Measurements from ENCODE around the gene COL11A1.
"Not testable (repeated sequence)": the region's sequence is repeated elsewhere in the genome, so short reads cannot be mapped to it uniquely, and the experiment has no call there.

COL11A1 gene

DNA sequence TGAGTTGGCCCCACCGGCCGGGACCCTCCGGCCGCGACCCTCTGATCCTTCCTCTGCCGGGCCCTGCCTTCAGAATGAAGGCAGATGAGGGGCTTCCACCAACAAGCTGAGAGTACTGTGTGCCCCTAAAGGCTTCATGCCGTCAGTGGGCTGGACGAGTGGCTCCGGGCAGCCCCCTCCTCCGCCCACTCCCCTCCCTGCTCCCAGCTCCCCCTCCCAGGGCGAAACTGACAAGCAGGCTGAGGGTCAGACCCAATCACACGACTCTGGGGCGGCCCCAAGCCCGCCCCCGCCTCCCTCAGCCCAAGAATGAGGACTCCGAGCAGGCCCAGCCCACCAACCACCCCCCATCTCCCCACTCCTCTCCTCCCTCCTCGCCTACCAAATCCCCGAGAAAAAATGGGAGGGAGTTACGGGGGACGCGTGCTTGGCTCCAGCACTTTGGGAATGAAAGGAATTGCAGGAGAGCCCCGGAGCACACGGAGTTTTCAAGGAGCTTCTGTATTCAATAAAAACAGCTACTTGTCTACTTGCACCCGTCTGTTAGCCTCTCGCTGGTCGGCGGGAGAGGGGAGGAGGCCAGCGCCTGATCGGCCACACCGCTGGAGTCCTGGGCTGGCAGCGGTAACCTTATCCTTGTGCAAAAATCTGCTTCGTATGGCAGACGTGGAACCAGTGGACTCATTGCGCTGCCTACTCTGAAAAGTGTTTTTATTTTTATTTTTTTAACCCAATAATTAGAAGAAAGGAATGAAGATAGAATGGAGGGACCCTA is at the start of gene COL11A1:
Gene COL11A1 (minus strand): TSS at position 147 of the 775 bp plus-strand sequence. CDS start 344 bp downstream, outside the sequence.
- DNase-seq: no peak

DNA sequence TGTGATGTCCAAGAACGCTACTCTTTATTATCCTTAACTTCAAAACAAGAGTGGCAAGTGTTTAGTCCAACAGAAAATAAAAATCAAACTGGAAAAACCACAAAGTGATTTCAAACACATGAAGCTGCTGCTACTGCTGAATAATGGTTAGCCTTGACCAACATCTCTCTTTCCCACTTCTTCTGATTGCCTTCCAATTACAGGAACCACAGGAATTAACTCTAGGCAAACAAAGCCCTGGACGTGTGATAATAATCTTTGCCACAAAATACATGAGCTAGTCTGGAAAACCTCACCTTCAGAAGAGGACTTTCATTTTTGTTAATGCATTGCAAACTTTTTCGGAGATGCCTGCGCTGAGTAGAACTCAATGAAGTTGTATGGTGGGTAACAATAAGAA is 48.6 kb upstream of the COL11A1 start:
- DNase-seq: no peak

DNA sequence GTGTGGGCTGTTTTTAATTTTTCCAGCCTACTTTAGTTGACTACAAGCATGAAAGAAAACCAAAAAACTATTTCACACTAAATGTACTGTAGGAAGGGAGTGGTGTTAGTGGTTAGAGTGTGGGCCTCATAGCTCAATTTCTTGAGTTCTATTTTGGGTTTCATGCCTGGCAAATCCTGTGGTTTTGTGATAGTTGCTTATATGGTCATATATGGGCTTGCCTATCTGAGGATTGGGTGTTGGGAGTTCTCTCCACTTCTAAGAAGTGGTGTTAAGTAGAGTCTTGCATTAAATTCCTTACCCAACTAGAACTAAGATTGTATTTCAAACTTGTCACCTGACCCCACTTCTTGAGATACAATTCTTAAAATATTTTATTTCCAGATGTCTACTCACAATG is 37.8 kb upstream of the COL11A1 start:
- DNase-seq: no peak

DNA sequence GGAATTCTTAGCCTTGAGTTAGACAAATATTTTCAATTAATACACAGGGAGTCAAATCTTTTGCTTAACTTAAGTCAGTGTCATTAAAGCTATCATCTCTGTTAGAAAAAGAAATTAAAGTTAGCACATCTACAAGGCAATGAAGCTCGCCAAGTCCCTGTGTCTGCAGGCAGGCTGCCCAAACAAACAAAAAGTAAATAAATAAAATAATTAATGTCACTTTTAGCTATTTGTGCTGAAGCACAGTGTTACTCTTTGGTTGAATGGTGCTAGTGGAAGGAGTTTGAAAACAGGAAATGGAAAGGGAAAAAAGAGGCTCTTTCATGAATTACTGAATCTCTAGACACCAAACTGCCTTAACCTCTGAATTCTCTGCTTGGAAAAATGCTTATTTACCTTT is 37.1 kb upstream of the COL11A1 start:
- no peak for DNase-seq

DNA sequence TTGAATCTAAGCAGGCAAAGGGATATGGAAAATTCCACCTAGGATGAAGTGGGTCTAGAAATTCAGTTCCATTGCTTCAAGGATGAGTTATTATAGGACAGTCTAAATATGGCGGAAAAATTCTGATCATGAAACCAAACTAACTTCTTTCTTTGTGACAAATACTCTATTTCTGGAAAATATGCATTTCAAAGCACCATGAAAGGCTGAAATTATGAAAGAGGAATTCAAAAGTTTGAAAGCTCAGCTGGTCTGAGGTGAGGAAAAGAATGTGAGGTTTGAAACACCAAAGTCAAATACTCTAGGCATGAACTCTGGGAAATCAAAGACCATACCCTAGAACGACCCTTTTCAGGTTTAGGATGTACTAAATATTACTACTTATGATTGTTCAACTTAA is 36.4 kb upstream of the COL11A1 start:
- no peak for DNase-seq

DNA sequence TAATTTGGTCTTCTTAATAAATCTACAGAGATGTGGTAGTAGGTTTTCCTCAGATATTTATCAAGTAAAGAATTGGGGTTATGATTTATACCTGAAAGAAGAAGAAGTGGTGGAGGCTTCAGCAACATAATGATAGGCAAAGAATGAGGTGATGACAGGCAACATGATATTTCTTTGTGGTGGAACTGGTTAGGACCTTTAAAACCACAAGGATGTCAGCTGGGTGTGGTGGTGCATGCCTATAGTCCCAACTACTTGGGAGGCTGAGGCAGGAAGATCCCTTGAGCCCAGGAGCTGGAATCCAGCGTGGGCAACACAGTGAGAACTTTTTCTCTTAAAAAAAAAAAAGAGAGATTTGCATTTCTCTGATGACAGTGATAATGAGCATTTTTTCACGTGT is 34.1 kb upstream of the COL11A1 start:
- DNase-seq: no peak

DNA sequence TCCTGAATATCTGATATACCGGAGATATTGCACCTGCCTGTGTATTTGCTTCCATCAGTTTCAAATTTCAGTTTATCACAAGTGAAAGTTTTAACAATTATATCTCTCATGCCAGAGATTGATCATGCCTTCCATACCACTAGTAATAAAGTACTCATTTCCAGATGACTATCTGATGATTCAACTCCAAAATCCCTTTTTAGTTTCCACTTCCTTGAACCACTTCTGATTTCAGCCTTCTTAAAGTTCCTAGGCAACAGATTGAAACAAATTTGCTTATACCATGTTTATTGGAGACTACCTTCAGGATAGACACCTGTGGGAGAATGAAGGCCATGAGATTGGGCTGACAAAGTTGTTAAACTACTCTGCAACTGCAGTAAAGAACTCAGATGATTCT is 21.5 kb upstream of the COL11A1 start:
- DNase-seq: no peak

DNA sequence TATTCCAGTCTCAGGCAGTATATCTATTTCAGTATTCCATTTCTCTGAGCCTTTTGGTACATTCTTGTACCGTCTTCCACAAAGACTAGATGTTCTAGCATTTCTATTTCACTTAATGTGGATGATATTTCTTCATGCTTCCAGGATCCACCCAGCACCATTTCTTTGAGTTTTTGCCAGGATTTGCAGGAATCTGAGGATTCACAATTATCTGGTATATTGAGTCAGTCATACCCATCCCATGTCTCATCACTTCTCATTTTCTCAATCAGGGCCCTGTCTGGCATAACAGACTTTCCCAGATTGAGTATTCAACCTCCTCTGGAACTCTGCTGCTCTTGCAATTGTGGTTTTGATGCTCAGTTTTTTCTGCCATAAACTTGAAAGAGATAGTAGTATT is 20.9 kb upstream of the COL11A1 start:
- DNase-seq: no peak

DNA sequence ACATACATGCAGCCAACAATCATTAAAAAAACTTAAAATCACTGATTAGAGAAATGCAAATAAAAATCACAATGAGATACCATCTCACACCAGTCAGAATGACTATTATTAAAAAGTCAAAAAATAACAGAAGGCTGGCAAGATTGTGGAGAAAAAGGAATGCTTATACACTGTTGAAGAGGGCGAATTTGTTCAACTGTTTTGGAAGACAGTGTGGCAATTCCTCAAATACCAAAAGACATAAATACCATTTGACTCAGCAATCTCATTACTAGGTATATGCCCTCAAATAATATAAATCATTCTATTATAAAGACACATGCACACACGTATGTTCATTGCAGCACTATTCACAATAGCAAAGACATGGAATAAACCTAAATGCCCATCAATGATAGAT is 19.9 kb upstream of the COL11A1 start:
- not testable (repeated sequence) for DNase-seq

DNA sequence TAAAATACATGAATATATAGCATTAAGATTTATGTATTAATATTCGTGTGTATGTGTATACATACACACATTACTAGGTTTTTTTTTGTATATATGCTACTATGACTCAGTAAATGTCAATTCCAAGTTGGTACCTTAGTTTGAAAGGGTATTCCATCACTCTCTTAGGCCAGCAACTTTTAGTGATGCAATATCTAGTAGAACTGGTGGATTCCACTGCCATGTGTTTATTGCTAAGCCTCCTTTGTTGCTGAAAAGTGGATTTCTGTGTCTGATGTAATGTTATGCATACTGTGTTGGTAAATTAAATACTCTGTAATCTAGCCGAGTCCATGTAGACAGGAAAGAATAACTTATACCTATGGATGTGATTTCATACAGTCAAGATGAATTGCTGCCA is 16.9 kb upstream of the COL11A1 start:
- no peak for DNase-seq

DNA sequence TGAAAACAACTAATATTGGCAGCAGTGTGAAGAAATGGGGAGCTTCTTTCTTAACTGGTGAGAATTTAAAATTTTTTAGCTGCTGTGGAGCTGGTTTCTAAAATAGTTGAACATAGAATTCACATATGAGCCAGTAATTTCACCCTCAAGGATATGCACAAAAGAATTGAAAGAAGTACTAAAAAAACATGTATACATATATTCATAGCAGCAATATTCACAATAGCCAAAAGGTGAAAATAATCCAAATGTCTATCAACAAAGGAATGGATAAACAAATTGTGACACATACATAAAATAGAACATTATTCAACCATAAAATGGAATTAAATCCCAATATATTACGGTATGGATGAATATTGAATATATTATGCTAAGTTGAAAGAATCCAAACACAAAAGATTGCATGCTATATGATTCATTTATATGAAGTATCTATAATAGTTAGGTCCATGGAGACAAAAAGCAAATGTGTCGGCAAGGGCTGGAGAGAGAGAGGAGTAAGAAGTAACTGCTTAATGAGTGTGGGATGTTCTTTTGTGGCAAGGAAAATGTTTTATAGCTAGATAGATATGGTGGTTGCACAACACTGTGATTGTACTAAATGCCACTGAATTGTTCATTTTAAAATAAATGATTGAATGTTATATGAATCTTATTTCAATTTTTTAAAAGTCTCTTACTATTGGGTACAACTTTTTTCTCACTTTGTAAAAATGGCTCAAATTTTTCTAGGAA is 14.8 kb upstream of the COL11A1 start:
- DNase-seq: no peak

DNA sequence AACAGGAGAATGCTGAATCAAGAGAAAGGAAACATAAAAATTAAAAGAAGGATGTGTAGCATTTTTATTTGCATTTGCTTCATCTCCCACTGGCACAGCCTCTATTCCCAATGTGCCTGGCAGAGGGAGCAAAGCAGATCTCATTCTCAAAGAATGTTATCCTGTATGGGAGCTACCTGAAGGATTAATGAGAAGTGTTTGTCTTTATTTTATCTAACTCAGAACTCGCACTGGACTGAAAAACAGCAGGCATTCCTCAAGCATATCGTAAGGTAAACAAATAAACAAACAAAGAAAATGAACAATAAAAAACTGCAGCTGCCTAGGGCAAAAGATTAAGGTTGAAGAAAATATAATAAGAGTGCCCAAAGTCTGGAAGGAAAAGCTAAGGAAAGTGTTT is 12.7 kb upstream of the COL11A1 start:
- DNase-seq: no peak

DNA sequence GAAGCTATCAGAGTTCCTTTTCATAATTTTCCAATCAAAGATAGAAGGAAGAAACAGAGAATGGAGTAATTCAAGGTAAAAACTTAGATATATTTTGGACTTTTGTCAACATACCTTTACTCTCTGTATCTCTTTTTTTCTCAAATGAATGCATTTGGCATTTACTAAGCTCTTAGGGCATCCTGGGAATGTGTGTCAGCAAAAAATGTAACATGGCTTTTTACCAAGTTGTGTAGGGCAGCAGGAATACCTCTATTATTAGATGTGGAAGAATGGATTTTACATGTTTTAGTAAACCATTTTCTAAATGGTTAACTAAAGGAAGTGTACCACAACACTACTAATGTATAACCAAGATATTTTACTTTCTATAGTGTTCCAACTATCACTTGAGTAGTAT is 4.2 kb upstream of the COL11A1 start:
- DNase-seq: no peak

DNA sequence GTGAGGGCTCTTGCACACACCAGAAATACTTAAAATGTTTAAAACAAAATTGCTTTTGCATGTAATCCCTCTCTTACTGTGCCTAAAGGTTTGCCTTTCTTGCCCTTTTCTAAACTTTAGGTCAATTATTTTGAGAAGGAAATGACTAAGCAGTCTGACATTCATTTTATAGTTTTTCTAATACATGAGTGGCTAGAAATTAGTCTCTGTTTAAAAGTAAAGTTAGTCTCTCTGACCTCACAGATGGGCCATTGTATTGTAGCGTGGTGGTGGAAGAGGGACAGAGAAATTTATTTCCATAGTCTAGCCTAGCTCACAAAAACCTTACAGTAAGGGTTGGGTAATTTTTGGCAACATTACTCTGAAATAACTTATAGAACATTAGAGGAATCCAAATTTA is 3.6 kb upstream of the COL11A1 start:
- DNase-seq: no peak

DNA sequence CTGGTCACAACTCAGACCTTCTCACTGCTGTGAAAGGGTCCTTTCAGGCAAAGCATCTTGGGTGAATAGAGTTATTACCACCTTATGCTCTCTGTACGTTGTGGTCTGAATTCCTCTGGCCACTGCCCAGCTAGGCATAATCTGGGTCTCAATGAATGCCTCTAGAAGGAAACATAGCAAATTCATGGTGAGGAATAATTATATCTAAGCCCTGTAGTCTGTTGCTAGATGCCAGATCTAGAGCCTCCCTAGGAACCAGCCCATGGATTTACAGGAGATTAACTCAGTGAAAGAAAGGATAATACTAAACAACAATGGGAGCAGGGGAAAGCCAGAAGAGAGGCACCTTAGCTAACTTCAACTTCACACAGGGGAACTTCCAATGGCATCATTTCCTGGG is 2.4 kb upstream of the COL11A1 start:
- DNase-seq: no peak

DNA sequence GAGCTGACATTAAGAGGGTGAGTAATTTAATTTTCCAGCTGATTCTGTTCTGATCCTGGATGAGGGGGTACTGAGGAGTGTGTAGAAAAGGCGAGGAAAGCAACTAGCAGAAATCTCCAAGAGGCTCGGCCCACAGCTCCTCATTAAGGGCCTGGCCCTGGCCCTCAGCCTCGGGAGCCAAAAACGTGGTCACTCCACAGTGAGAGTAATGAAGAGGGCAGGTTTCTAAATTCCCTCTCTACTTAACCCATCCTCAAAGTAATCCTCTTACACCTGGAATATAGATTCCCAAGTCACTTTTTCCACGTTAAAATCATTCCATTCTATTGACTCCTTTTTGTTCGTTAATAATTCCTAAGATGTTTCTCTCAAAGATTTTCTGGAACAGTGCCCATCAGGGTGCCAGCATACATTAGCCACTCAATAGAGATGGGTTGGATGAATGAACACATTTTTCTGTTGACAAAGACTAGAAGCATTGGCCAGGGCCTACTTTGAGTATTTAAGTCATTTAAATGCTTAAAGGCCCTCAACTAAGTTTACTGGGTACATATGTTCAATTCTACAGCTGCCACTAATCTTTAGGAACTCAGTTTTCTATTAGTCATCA is 1.1 kb upstream of the COL11A1 start:
- DNase-seq: no peak

DNA sequence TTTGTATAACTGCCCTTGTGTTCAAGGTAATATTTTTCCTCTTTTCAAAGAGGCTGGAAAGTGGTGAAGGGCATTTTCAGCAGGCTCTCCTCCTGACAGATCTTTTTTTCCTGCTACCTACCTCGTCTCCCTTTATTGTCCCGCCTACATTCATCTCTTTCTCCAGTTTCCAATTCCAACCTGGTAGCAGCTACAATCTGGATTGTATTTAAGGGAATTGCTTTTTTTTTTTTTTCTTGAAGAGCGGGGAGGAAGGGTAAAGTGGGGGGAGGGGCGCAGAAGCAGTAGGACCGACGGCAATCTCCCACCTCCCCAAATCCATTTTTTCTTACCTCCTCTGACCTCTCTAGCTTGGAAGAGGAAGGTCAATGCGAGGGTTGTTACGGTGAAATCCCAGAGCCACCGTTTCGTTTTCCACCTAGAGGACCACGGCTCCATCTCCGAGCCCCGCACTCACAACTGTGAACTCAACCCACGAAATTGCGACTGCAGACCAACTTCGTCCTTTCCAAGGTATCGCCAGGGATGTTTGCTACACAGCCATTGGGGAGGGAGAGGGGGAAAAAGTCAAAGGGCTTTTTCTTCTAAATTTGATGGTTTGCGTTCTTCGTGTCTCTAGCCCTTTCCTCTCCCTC is 464 bp downstream of the COL11A1 start:
- no peak for DNase-seq

DNA sequence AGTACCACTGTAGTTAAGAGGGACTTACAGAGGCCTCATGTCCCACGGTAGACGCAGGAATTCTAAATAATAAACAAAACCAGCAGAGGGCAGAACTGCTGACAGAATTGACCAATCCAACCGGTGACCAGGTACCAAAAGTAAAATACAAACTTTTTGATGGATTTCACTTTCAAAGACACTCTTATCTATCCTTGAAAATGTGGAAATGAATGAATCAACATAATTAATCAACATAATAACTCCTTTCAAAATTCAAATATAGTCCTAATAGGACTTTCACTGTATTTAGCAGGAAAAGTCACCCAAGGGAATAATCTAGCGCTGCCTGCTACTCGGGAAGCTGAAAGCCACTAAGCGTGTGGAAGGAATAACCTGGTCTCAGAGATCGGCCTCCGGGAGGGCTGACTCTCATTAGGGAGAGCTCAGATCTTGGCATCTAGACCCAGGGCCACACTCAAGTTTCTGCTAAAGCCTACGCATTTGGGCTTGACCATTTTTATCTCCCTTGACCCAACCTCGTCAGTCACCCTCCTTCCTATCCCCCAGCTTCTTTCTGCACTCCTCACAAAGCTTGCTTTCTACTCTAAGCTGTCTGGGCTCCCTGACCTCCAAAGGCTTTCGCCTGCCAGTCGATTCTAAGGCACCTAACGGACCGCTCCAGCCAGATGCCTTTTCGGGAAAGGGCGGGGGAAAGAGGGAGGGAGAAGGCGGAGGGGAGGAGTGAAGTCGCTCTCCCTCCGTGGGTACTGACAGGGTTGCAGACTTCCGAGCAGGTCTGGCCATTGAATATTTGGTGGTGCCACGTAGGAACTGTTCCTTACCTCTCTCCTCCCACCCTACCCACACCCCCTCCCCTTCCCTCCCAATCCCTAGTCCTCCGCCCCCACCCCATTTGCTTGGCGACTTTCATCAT is 1.6 kb downstream of the COL11A1 start:
- no peak for DNase-seq

DNA sequence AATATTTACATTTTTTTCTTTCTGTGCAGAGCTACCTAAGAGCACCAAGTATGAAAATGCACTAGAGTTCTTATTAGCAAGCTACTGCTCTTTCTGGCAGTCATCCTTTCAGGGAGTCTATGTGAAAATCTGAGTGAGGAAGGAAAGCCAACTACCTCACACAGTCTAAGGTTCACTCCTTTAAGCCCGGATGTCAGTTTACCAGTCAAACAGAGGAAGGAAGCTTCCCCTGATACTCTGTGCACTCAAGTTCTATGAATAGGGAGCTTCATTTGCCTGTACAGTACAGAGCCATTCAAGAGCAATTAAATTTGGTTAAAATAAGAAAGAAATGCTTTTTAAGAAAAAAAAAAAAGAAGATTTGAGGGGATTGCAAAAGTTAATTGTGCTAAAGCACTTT is 6.9 kb downstream of the COL11A1 start:
- no peak for DNase-seq

DNA sequence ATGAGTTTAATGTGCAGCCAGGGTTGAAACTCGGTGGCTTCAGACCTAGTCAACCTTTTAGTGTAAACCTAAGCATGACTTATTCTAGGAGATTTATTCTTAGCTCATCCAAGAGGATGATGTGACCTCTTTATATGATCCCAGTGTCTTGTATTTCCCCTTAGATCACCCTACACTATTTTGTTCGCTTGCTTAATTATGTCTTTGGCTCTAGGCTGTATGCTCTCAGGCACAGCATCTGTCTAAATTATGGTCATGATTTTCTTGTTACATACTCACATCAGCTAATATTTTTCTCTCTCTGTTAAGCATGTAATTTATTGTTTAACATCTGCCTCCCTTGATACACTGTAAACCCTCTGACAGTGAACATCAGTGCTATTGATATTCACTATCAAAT is 19.1 kb downstream of the COL11A1 start:
- no peak for DNase-seq

DNA sequence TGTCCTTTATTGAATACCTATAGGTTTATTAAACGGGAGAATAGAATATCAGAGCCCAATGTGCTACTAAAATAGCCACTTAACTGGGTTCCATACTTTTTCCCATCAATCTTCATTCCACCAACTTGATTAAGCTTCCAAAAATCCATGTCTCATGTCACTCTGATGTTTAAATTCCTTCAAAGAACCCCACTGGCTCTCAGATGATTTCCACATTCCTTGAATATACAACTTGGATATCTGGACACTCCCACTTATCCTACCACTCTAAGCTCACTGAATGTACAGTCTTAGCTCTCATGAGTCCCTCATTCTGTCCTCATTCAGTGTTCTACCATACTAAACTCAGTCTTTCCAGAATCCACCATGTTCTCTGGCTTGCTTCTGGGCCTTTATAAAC is 21.1 kb downstream of the COL11A1 start:
- no peak for DNase-seq

DNA sequence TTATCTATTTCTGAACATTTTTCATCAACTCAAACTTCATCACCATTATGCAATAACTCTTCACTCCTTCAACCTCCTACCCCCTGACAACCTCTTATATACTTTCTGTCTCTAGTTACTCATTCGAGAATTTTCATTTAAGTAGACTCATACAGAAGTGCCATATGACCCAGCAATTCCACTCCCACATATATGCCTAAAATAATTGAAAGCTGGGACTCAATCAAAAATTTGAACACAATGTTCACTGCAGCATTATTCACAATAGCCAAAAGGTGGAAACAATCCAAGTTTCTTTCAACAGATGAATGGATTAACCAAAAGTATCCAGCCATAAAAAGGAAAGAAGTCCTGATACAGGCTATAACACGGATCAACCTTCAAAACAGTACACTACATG is 24.1 kb downstream of the COL11A1 start:
- DNase-seq: no peak

Data from activated CD8-positive, alpha-beta memory T cell treated with anti-CD3 and anti-CD28 coated beads, Interleukin-2, amount 50 U/mL, for 48 hours (primary cell).